ENCODE data around the gene SUSD1.
A peak's percentile ranks its signal among the peaks of the same experiment; 100 is the strongest.

SUSD1 gene

GRCh38 chr9:112174965-112175795 is at the start of gene SUSD1:
Gene SUSD1 (minus strand): TSS chr9:112175297. CDS start chr9:112175235, 62 bp downstream.
- ChIA-PET POLR2A (interaction anchor here (0.8 kb wide), 1 partner anchor 11 kb away, joined by 5 read pairs; no protein-coding TSS in a partner anchor), CTCF (interaction anchor here (0.7 to 2.0 kb wide), 7 partner anchors 11 to 571 kb away, joined by 3 to 9 read pairs (median 3); no protein-coding TSS in a partner anchor)
- peak; percentile 4 for TF ChIP-seq CTCF (IDR thresholded peaks at IDR 0.05; ENCODE audit: control extremely low read depth, extremely low read depth, low read depth, missing control alignments)
- peak; percentile 64 for DNase-seq (ENCODE audit: extremely low spot score)

DNA sequence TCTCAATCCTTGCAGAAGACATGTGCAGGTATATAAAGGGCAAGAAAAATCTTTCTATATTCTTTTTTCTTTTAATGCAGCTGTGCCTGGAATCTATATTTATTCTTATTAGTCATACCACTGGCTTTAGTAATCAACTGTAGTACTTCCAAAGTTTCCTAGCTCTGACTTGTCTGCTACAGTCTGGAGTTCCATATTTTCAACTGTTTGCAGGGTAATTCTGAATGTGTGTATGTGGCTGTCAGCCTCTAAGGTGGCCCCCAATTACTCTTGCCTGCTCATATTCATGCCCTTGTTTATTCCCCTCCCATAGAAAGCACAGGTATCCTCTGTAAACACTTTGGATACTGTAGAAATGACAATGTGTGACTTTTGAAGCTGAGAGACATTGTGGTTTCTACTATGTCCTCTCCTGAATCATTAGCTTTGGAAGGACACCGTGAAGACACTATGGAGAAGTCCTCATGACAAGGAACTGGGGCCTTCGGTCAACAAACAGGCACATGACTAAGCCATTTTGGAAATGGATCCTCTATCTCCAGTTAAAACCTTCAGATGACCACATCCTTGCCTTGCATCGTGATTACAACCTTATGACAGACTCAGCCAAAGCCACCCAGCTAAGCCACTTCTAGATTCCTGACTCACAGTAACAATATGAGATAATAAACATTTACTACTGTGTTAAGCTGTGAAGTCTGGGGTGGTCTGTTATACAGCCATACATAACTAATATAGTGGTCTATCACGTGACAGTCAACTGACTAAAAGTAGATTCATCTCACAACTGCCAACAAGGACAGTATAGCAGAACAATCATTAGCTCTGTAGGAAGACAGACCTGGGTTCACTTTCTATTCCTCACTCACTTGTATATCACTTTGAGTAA is 49.5 kb upstream of the SUSD1 start:
- CTCF ChIA-PET, result interaction anchor here (0.8 to 2.2 kb wide), 9 partner anchors 9 to 56 kb away, joined by 3 to 12 read pairs (median 3); no protein-coding TSS in a partner anchor
- no peak for DNase-seq (ENCODE audit: extremely low spot score)
- TF ChIP-seq CTCF (IDR thresholded peaks at IDR 0.05; ENCODE audit: control extremely low read depth, extremely low read depth, low read depth, missing control alignments), result no peak
- POLR2A ChIA-PET, result no interaction called here

DNA sequence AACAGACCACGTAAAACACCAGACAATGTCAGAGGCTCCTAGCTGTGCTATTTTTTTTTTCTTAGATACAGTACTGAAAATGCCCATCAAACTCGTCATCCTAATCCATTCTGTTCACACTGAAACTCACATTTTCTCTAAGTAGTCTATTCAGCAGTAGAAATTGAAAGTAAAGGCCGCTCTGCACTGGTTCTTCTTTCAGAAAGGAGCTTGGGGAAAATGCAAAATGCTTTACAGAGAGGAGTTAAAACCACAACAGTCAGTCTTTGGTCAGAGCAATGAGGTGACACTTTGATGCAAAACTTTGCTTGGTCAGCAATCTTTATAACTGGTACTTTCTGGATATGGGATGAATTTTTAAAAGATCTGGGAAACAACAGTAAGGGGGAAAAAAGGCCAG is 43.8 kb upstream of the SUSD1 start:
- CTCF ChIA-PET, result interaction anchor here (0.8 to 2.4 kb wide), 10 partner anchors 10 to 143 kb away, joined by 3 to 10 read pairs (median 4); no protein-coding TSS in a partner anchor
- POLR2A ChIA-PET, result no interaction called here
- DNase-seq (ENCODE audit: extremely low spot score), result peak; percentile 54
- TF ChIP-seq CTCF (IDR thresholded peaks at IDR 0.05; ENCODE audit: control extremely low read depth, extremely low read depth, low read depth, missing control alignments), result no peak

DNA sequence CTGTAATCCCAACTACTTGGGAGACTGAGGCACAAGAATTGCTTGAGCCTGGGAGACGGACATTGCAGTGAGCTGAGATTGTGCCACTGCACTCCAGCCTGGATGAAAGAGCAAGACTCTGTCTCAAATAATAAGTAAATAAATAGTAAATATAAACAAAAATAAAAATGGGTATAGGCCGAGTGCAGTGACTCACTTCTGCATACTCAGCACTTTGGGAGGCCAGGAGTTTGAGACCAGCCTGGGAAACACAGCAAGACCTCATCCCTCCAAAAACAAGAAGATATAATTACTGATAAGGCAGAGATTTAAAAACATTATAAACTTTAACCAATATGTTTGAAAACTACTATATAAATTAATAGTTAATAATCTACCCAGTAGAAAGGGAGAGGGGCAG is 37.8 kb upstream of the SUSD1 start:
- no peak for DNase-seq (ENCODE audit: extremely low spot score)
- no peak for TF ChIP-seq CTCF (IDR thresholded peaks at IDR 0.05; ENCODE audit: control extremely low read depth, extremely low read depth, low read depth, missing control alignments)
- ChIA-PET POLR2A (no interaction called here), CTCF (interaction anchor here (1.2 kb wide), 1 partner anchor 11 kb away, joined by 4 read pairs; no protein-coding TSS in a partner anchor)

DNA sequence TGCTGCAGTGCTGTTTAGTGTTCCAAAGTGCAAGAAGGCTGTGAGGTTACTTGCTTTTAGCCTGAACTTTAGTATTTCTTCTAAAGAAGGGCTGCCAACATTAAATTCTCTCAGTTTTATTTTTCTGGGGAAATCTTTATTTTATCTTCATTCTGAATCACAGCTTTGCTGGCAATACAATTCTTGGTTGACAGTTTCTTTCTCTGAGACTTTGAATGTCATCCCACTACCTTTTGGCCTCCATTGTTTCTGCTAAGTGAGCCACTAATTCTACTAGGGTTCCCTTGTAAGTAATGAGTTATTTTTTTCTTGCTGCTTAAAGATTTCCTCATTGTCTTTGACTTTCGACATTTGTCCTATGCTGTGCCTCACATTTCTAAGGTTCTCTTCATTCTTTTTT is 32.4 kb upstream of the SUSD1 start:
- POLR2A ChIA-PET, result no interaction called here
- CTCF ChIA-PET, result no interaction called here
- DNase-seq (ENCODE audit: extremely low spot score), result no peak
- TF ChIP-seq CTCF (IDR thresholded peaks at IDR 0.05; ENCODE audit: control extremely low read depth, extremely low read depth, low read depth, missing control alignments), result no peak

DNA sequence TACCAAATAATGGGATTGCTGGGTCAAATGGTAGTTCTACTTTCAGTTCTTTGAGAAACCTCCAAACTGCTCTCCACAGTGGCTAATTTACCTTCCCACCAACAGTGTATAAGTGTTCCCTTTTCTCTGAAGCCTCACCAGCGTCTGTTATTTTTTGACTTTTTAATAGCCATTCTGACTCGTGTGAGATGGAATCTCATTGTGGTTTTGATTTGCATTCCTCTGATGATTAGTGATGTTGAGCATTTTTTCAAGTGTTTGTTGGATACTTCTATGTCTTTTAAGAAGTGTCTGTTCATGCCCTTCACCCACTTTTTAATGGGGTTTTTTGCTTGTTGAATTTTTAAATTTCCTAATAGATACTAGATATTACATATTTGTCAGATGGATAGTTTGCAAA is 28.4 kb upstream of the SUSD1 start:
- CTCF ChIA-PET, result interaction anchor here (1.3 kb wide), 1 partner anchor 21 kb away, joined by 3 read pairs; no protein-coding TSS in a partner anchor
- POLR2A ChIA-PET, result no interaction called here
- no peak for DNase-seq (ENCODE audit: extremely low spot score)
- no peak for TF ChIP-seq CTCF (IDR thresholded peaks at IDR 0.05; ENCODE audit: control extremely low read depth, extremely low read depth, low read depth, missing control alignments)
